ENCODE results near the gene RRP1B.

The RRP1B gene

GRCh38 chr21:43635436-43635835 lies 23.9 kb upstream of the RRP1B start:
- TF ChIP-seq Cebpa-rat (IDR thresholded peaks at IDR 0.05): no peak

GRCh38 chr21:43637530-43638158 lies 21.7 kb upstream of the RRP1B start:
- Histone ChIP-seq H3K4me2 (no peak overlapping the region), H3K4me1 (0 out of 20 replicates have a peak, but pooled peaks cover 0 to 6% (median 0%) of the 10 kb centered on the region in 10 experiments), H3K4me3 (no peak overlapping the region), H3K27me3 (no peaks in the 10 kb centered on the region), H3K9ac (no peak overlapping the region), H3K27ac (no peak overlapping the region), H4K20me1 (no peaks in the 10 kb centered on the region), H3K9me3 (replicated peaks in 1 of 11) (no peaks in the 10 kb centered on the region), H3K36me3 (no peaks in the 10 kb centered on the region)
- TF ChIP-seq Cebpa-rat (IDR thresholded peaks at IDR 0.05): no peak

More at GRCh38 chr21:43635436-43635835, 23.9 kb upstream of the RRP1B start:
- Histone ChIP-seq H3K27ac (no peak overlapping the region), H3K9ac (no peak overlapping the region), H3K4me1 (0 out of 20 replicates have a peak, but pooled peaks cover 0 to 6% (median 0%) of the 10 kb centered on the region in 10 experiments), H3K27me3 (no peaks in the 10 kb centered on the region), H3K4me3 (no peak overlapping the region), H3K9me3 (replicated peaks in 1 of 11) (no peaks in the 10 kb centered on the region), H4K20me1 (no peaks in the 10 kb centered on the region), H3K4me2 (no peak overlapping the region), H3K36me3 (no peaks in the 10 kb centered on the region)

GRCh38 chr21:43639470-43640353 lies 19.6 kb upstream of the RRP1B start:
- no peak overlapping the region for H3K9ac ChIP-seq
- H3K9me3 ChIP-seq (replicated peaks in 1 of 11): no peaks in the 10 kb centered on the region
- H3K4me2 ChIP-seq: no peak overlapping the region
- no peaks in the 10 kb centered on the region for H3K27me3 ChIP-seq
- H3K27ac ChIP-seq: no peak overlapping the region
- H3K4me1 ChIP-seq: peaks cover 3 to 7% (median 5%) of the 10 kb centered on the region in 10 experiments; a peak in 13 of 20 replicates
- no peaks in the 10 kb centered on the region for H4K20me1 ChIP-seq
- TF ChIP-seq Cebpa-rat (IDR thresholded peaks at IDR 0.05): peak in 2 of 11 experiments; percentile 21 to 47; a peak in 1 of 22 replicates
- H3K36me3 ChIP-seq: no peaks in the 10 kb centered on the region
- no peak overlapping the region for H3K4me3 ChIP-seq

GRCh38 chr21:43640400-43640799 lies 19.0 kb upstream of the RRP1B start:
- Histone ChIP-seq H3K9ac (no peak overlapping the region), H3K27ac (no peak overlapping the region), H3K9me3 (replicated peaks in 1 of 11) (no peaks in the 10 kb centered on the region), H3K27me3 (no peaks in the 10 kb centered on the region), H3K4me2 (no peak overlapping the region), H4K20me1 (no peaks in the 10 kb centered on the region), H3K36me3 (no peaks in the 10 kb centered on the region), H3K4me3 (no peak overlapping the region), H3K4me1 (peaks cover 9 to 13% (median 11%) of the 10 kb centered on the region in 10 experiments; a peak in 19 of 20 replicates)
- TF ChIP-seq Cebpa-rat (IDR thresholded peaks at IDR 0.05): peak in 1 of 11 experiments; percentile 39; a peak in 1 of 22 replicates

GRCh38 chr21:43643193-43643592 lies 16.2 kb upstream of the RRP1B start:
- no peak for TF ChIP-seq Cebpa-rat (IDR thresholded peaks at IDR 0.05)
- Histone ChIP-seq H3K4me1 (peaks cover 19 to 32% (median 24%) of the 10 kb centered on the region in 10 experiments), H4K20me1 (no peaks in the 10 kb centered on the region), H3K9ac (no peak overlapping the region), H3K4me2 (no peak overlapping the region), H3K36me3 (no peaks in the 10 kb centered on the region), H3K27me3 (no peaks in the 10 kb centered on the region), H3K4me3 (no peak overlapping the region), H3K27ac (no peak overlapping the region), H3K9me3 (replicated peaks in 1 of 11) (no peaks in the 10 kb centered on the region)

GRCh38 chr21:43644071-43644470 lies 15.3 kb upstream of the RRP1B start:
- no peak for TF ChIP-seq Cebpa-rat (IDR thresholded peaks at IDR 0.05)
- Histone ChIP-seq H3K4me2 (no peak overlapping the region), H3K36me3 (no peaks in the 10 kb centered on the region), H3K9ac (no peak overlapping the region), H3K4me3 (no peak overlapping the region), H3K9me3 (replicated peaks in 1 of 11) (no peaks in the 10 kb centered on the region), H3K27me3 (no peaks in the 10 kb centered on the region), H3K27ac (no peak overlapping the region), H4K20me1 (no peaks in the 10 kb centered on the region), H3K4me1 (peaks cover 19 to 32% (median 24%) of the 10 kb centered on the region in 10 experiments)

- Histone ChIP-seq H3K9ac (no peak overlapping the region), H3K4me2 (peak overlapping the region in 4 of 11 experiments; percentile 11 to 77 (median 37); a peak in 6 of 22 replicates), H3K4me1 (peaks cover 19 to 32% (median 24%) of the 10 kb centered on the region in 10 experiments), H3K9me3 (replicated peaks in 1 of 11) (no peaks in the 10 kb centered on the region), H3K27ac (no peak overlapping the region), H3K36me3 (no peaks in the 10 kb centered on the region), H3K27me3 (no peaks in the 10 kb centered on the region), H3K4me3 (no peak overlapping the region), H4K20me1 (no peaks in the 10 kb centered on the region)
- no peak for TF ChIP-seq Cebpa-rat (IDR thresholded peaks at IDR 0.05)
Observed at GRCh38 chr21:43644609-43645008, 14.8 kb upstream of the RRP1B start.

- Histone ChIP-seq H3K9ac (peak overlapping the region in 7 of 11 experiments; percentile 1 to 54 (median 21); a peak in 6 of 22 replicates), H3K27ac (peak overlapping the region in 7 of 11 experiments; percentile 21 to 68 (median 29); a peak in 13 of 22 replicates), H3K9me3 (replicated peaks in 1 of 11) (no peaks in the 10 kb centered on the region), H3K4me3 (no peak overlapping the region; a peak in 1 of 20 replicates), H3K4me2 (peak overlapping the region; percentile 44 to 77 (median 60)), H4K20me1 (no peaks in the 10 kb centered on the region), H3K36me3 (no peaks in the 10 kb centered on the region), H3K4me1 (peaks cover 19 to 32% (median 24%) of the 10 kb centered on the region in 10 experiments), H3K27me3 (no peaks in the 10 kb centered on the region)
- TF ChIP-seq Cebpa-rat (IDR thresholded peaks at IDR 0.05): no peak
Observed at GRCh38 chr21:43645136-43645891, 14.0 kb upstream of the RRP1B start.
